Natural killer cell (primary cell): ENCODE data around the gene DNAI2. TPM values are rescaled to one million over a fixed set of nuclear protein-coding genes. Genes with fewer than 3 reads are reported as not detected.

Experiments used
- ATAC-seq, 3 donors: fragments of 150-1000 bp in 2 of 3; fragments of 200-7000 bp in 1 of 3; cut with Tn5 transposase; 1 replicate in 1 of 3; 2 replicates in 2 of 3; pipeline ENCODE4 v1.10.0; 2021; ENCODE audit warnings: mild to moderate bottlenecking in 2 of 3, moderate library complexity in 2 of 3
- DNase-seq, 2 donors: peaks; one replicate each; pipeline versions ENCODE4 v3.0.0 to v3.0.0-alpha.2; 2013 to 2021; ENCODE audit warnings: mixed read lengths in 1 of 2
- H3K27ac ChIP-seq: one replicate; pipeline ENCODE4 v1.5.1; 2013; ENCODE audit warnings: mild to moderate bottlenecking, low read length
- H3K27me3 ChIP-seq: one replicate; pipeline ENCODE4 v1.6.1; 2013; ENCODE audit warnings: low read length; ENCODE audit not compliant: control insufficient read depth, insufficient read depth
- H3K36me3 ChIP-seq: one replicate; pipeline ENCODE4 v1.6.1; 2013; ENCODE audit warnings: low read length; ENCODE audit not compliant: control insufficient read depth, insufficient read depth
- H3K4me1 ChIP-seq: one replicate; pipeline ENCODE4 v1.6.1; 2013; ENCODE audit warnings: low read length; ENCODE audit not compliant: control insufficient read depth, insufficient read depth
- H3K4me3 ChIP-seq: one replicate; pipeline ENCODE4 v1.5.1; 2013; ENCODE audit warnings: low read length
- H3K9me3 ChIP-seq: one replicate; pipeline ENCODE4 v1.6.1; 2013; ENCODE audit warnings: low read length; ENCODE audit not compliant: control insufficient read depth, insufficient read depth
- H3K27ac Mint-ChIP-seq, 2 donors: one replicate each; pipeline ENCODE4 v1.8.0; 2022; ENCODE audit warnings: mild to moderate bottlenecking in 2 of 2, mixed read lengths in 2 of 2, moderate library complexity in 1 of 2
- H3K27me3 Mint-ChIP-seq, 2 donors: one replicate each; pipeline ENCODE4 v1.8.0; 2022; ENCODE audit warnings: low read depth in 2 of 2, mixed read lengths in 2 of 2
- H3K36me3 Mint-ChIP-seq: one replicate; pipeline ENCODE4 v1.8.0; 2022; ENCODE audit warnings: mixed read lengths
- H3K4me1 Mint-ChIP-seq, 2 donors: one replicate each; pipeline ENCODE4 v1.8.0; 2022; ENCODE audit warnings: mixed read lengths in 2 of 2
- H3K4me3 Mint-ChIP-seq: one replicate; pipeline ENCODE4 v1.8.0; 2022; ENCODE audit warnings: mild to moderate bottlenecking, moderate library complexity, mixed read lengths
- H3K9me3 Mint-ChIP-seq, 2 donors: one replicate each; pipeline ENCODE4 v1.8.0; 2022; ENCODE audit warnings: mixed read lengths in 2 of 2
- CTCF ChIP-seq: fragments of 200-600 bp; IDR thresholded peaks from one replicate; pipeline ENCODE4 v1.8.0; 2022; ENCODE audit warnings: antibody characterized with exemption
- WGBS: methylation state at CpG from one replicate; pipeline ENCODE4 v1.1.7; 2013; ENCODE audit warnings: missing lambda C conversion rate; ENCODE audit not compliant: insufficient coverage; 5-methylcytosine and 5-hydroxymethylcytosine counted together
- intact Hi-C: fragments of 100-400 bp; cut with micrococcal nuclease; formaldehyde crosslinking; loops from one replicate; pipeline ENCODE4 v1.14.2; 2022
- total RNA-seq, 4 donors: library from RNA; stranded (reverse); fragments of 120-200 nt in 1 of 4; gene quantifications; one replicate each; pipeline versions ENCODE4 v1.2.3 to v1.2.4, GENCODE V29; 2013 to 2022

DNAI2 gene
- total RNA-seq, 3 donors from 2014 or later (not counting 1 experiment from before 2014, with no cell fraction given): 0.35 to 1.8 (median 1.2) TPM

- Histone ChIP-seq H3K4me3 (no peak overlapping the region), H3K36me3 (no peaks in the 10 kb centered on the region), H3K9me3 (no peaks in the 10 kb centered on the region), H3K27me3 (no peaks in the 10 kb centered on the region), H3K27ac (no peak overlapping the region), H3K4me1 (peaks cover 6% of the 10 kb centered on the region)
- H3K27ac Mint-ChIP-seq: no peak overlapping the region
- H3K4me3 Mint-ChIP-seq: no peak overlapping the region
- no peak for TF ChIP-seq CTCF
- WGBS: 51% methylated on average over 8 of the region's 8 CpGs
- no peaks in the 10 kb centered on the region for H3K9me3 Mint-ChIP-seq
- H3K36me3 Mint-ChIP-seq: no peaks in the 10 kb centered on the region
- peaks cover 22 to 23% of the 10 kb centered on the region in 2 donors for H3K27me3 Mint-ChIP-seq
- DNase-seq (no peak), ATAC-seq (no peak)
- H3K4me1 Mint-ChIP-seq: peaks cover 0 to 10% of the 10 kb centered on the region in 2 donors
- intact Hi-C loops: no loop called here
These were observed 5.5 kb upstream of the DNAI2 start for GRCh38 chr17:74268558-74268957.

GRCh38 chr17:74270333-74270732 is 3.7 kb upstream of the DNAI2 start:
- peaks cover 16 to 27% of the 10 kb centered on the region in 2 donors for H3K4me1 Mint-ChIP-seq
- DNase-seq (no peak), ATAC-seq (no peak)
- WGBS: 72% methylated on average over 10 of the region's 10 CpGs
- no peaks in the 10 kb centered on the region for H3K36me3 ChIP-seq
- no peak overlapping the region for H3K4me3 Mint-ChIP-seq
- no peak for TF ChIP-seq CTCF
- no peaks in the 10 kb centered on the region for H3K9me3 ChIP-seq
- H3K9me3 Mint-ChIP-seq: no peaks in the 10 kb centered on the region
- no peak overlapping the region for H3K27ac Mint-ChIP-seq
- H3K4me1 ChIP-seq: peaks cover 24% of the 10 kb centered on the region
- H3K4me3 ChIP-seq: no peak overlapping the region
- H3K27me3 ChIP-seq: no peaks in the 10 kb centered on the region
- H3K27me3 Mint-ChIP-seq: peaks cover 23 to 27% of the 10 kb centered on the region in 2 donors
- no peaks in the 10 kb centered on the region for H3K36me3 Mint-ChIP-seq
- intact Hi-C loops: no loop called here
- H3K27ac ChIP-seq: no peak overlapping the region

- no peaks in the 10 kb centered on the region for H3K36me3 ChIP-seq
- ATAC-seq (no peak), DNase-seq (no peak)
- Mint-ChIP-seq H3K36me3 (no peaks in the 10 kb centered on the region), H3K4me1 (peaks cover 23 to 29% of the 10 kb centered on the region in 2 donors), H3K9me3 (no peaks in the 10 kb centered on the region), H3K27me3 (peaks cover 22 to 27% of the 10 kb centered on the region in 2 donors), H3K27ac (no peak overlapping the region), H3K4me3 (no peak overlapping the region)
- TF ChIP-seq CTCF: no peak
- intact Hi-C loops: no loop called here
- H3K27ac ChIP-seq: no peak overlapping the region
- peaks cover 25% of the 10 kb centered on the region for H3K4me1 ChIP-seq
- 89% methylated on average over 3 of the region's 3 CpGs for WGBS
- H3K27me3 ChIP-seq: no peaks in the 10 kb centered on the region
- no peak overlapping the region for H3K4me3 ChIP-seq
- no peaks in the 10 kb centered on the region for H3K9me3 ChIP-seq
These were observed 2.8 kb upstream of the DNAI2 start for GRCh38 chr17:74271281-74271680.

GRCh38 chr17:74271901-74272561 is 2.0 kb upstream of the DNAI2 start:
- Histone ChIP-seq H3K9me3 (no peaks in the 10 kb centered on the region), H3K4me3 (no peak overlapping the region), H3K36me3 (no peaks in the 10 kb centered on the region), H3K4me1 (peaks cover 25% of the 10 kb centered on the region), H3K27me3 (no peaks in the 10 kb centered on the region), H3K27ac (no peak overlapping the region)
- H3K4me3 Mint-ChIP-seq: no peak overlapping the region
- WGBS: 89% methylated on average over 11 of the region's 13 CpGs
- H3K27ac Mint-ChIP-seq: no peak overlapping the region
- H3K27me3 Mint-ChIP-seq: peaks cover 14 to 27% of the 10 kb centered on the region in 2 donors
- no peaks in the 10 kb centered on the region for H3K9me3 Mint-ChIP-seq
- peaks cover 29 to 35% of the 10 kb centered on the region in 2 donors for H3K4me1 Mint-ChIP-seq
- no peak for TF ChIP-seq CTCF
- DNase-seq: no peak
- ATAC-seq: no peak
- intact Hi-C loops: no loop called here
- H3K36me3 Mint-ChIP-seq: no peaks in the 10 kb centered on the region
